Measurements from ENCODE around the gene CISD2. TPM values are rescaled to one million over a fixed set of nuclear protein-coding genes. Genes with fewer than 3 reads are reported as not detected.

The CISD2 gene
- total and polyA plus RNA-seq, 2 of the 4 experiments (the other 2 are of a cell fraction) = 7.0 to 14.4 TPM

- intact Hi-C loops (cut with micrococcal nuclease) (no loop called here), dilution Hi-C loops (cut with HindIII; ENCODE audit: low sequenced_read_pairs, unreplicated experiment) (no loop called here), in situ Hi-C loops (cut with MboI; ENCODE audit: low sequenced_read_pairs) (no loop called here)
- Histone ChIP-seq H3K27ac (ENCODE audit: insufficient read depth, low read length) (no peak overlapping the region), H4K5ac (ENCODE audit: low read depth, low read length) (no peak overlapping the region), H3K79me1 (ENCODE audit: low read depth in 1 of 2, low read length in 2 of 2) (no peaks in the 10 kb centered on the region; a peak in 1 of 4 replicates), H3K9ac (ENCODE audit: low read depth, low read length) (no peak overlapping the region), H3K4me1 (ENCODE audit: control insufficient read depth, insufficient read depth, low read length) (no peaks in the 10 kb centered on the region), H2BK5ac (ENCODE audit: low read depth, low read length, poor library complexity, severe bottlenecking) (no peak overlapping the region), H3K56ac (ENCODE audit: extremely low read depth, insufficient read depth, low read length) (no peak overlapping the region), H3K18ac (ENCODE audit: low read depth, low read length) (no peak overlapping the region), H4K20me1 (ENCODE audit: insufficient read depth, low read length) (no peaks in the 10 kb centered on the region), H3K4ac (ENCODE audit: low read depth, low read length) (no peak overlapping the region), H2AK5ac (ENCODE audit: low read depth, low read length) (no peak overlapping the region), H2BK15ac (ENCODE audit: low read depth, low read length) (no peak overlapping the region), H4K8ac (ENCODE audit: low read depth in 2 of 2, low read length in 2 of 2) (no peak overlapping the region), H4K91ac (ENCODE audit: insufficient read depth, low read depth, low read length) (no peak overlapping the region), H3K14ac (replicated peaks; ENCODE audit: low read depth, low read length) (no peak overlapping the region), H3K4me3 (ENCODE audit: insufficient read depth, low read depth, low read length) (no peak overlapping the region), H3K27me3 (ENCODE audit: control insufficient read depth, insufficient read depth, low read length) (no peaks in the 10 kb centered on the region), H2BK20ac (ENCODE audit: low read depth, low read length) (no peak overlapping the region), H3K36me3 (ENCODE audit: control insufficient read depth, insufficient read depth, low read length) (no peaks in the 10 kb centered on the region), H3K9me1 (ENCODE audit: insufficient read depth, low read length) (no peaks in the 10 kb centered on the region), H2AFZ (replicated peaks; ENCODE audit: low read length, poor library complexity) (no peak overlapping the region), H2AK9ac (replicated peaks; ENCODE audit: low read depth, low read length, poor library complexity) (no peak overlapping the region), H3K4me2 (ENCODE audit: low read depth, low read length) (no peak overlapping the region), H2BK120ac (ENCODE audit: low read depth, low read length) (no peak overlapping the region), H3K9me3 (ENCODE audit: control insufficient read depth, insufficient read depth, low read length) (peaks cover 3% of the 10 kb centered on the region; the same call in 1 of the 2 replicates), H3K23ac (ENCODE audit: low read depth, low read length) (no peak overlapping the region)
- ChIA-PET CTCF (no interaction called here), POLR2A (ENCODE audit: unreplicated experiment) (no interaction called here)
- WGBS, 2 experiments (ENCODE audit: extremely low coverage in 2 of 2, insufficient read length in 1 of 2) = no CpG with 5 or more reads among the region's 1 CpG
- no TSS peak for BruUV-seq (replicated peaks)
- no peak for DNase-seq
- no peak for TF ChIP-seq SMC3 (IDR thresholded peaks at IDR 0.05; ENCODE audit: low read depth, low read length)
- no peak for TF ChIP-seq CHD1 (IDR thresholded peaks at IDR 0.05; ENCODE audit: low read depth, low read length)
- TF ChIP-seq MAFK (IDR thresholded peaks at IDR 0.05; ENCODE audit: low read depth, low read length) = no peak
- TF ChIP-seq ELK1 (IDR thresholded peaks at IDR 0.05; ENCODE audit: borderline replicate concordance, low read depth, low read length) = no peak
- TF ChIP-seq RAD21 (IDR thresholded peaks at IDR 0.05; ENCODE audit: low read length) = no peak
- no peak for TF ChIP-seq NFE2L2 (IDR thresholded peaks at IDR 0.05; ENCODE audit: low read depth, low read length)
- TF ChIP-seq MXI1 (IDR thresholded peaks at IDR 0.05; ENCODE audit: borderline replicate concordance, low read depth, low read length) = no peak
- TF ChIP-seq CTCF (conservative IDR thresholded peaks at IDR 0.05; ENCODE audit: low read depth, low read length) = no peak
- no peak for ATAC-seq (ENCODE audit: low read depth)
These were observed 6.8 kb upstream of the CISD2 start for GRCh38 chr4:102862016-102862415.
